ENCODE measurements around the gene PRXL2B.

PRXL2B gene

GRCh38 chr1:2627746-2628145 is 41.2 kb downstream of the PRXL2B start:
- H3K4me3 ChIP-seq (ENCODE audit: low read depth, low read length) = no peak overlapping the region
- no peak for TF ChIP-seq CTCF (IDR thresholded peaks at IDR 0.05; ENCODE audit: borderline replicate concordance, insufficient read depth, low read depth, low read length)

GRCh38 chr1:2628191-2628932 is 41.8 kb downstream of the PRXL2B start:
- no peak overlapping the region for H3K4me3 ChIP-seq (ENCODE audit: low read depth, low read length)
- no peak for TF ChIP-seq CTCF (IDR thresholded peaks at IDR 0.05; ENCODE audit: borderline replicate concordance, insufficient read depth, low read depth, low read length)

GRCh38 chr1:2628933-2629626 is 42.5 kb downstream of the PRXL2B start:
- H3K4me3 ChIP-seq (ENCODE audit: low read depth, low read length) = no peak overlapping the region
- TF ChIP-seq CTCF (IDR thresholded peaks at IDR 0.05; ENCODE audit: borderline replicate concordance, insufficient read depth, low read depth, low read length) = no peak

- H3K4me3 ChIP-seq (ENCODE audit: low read depth, low read length) = no peak overlapping the region
- TF ChIP-seq CTCF (IDR thresholded peaks at IDR 0.05; ENCODE audit: borderline replicate concordance, insufficient read depth, low read depth, low read length) = no peak
Measured at GRCh38 chr1:2629627-2630497, 43.3 kb downstream of the PRXL2B start.

- no peak overlapping the region for H3K4me3 ChIP-seq (ENCODE audit: low read depth, low read length)
- TF ChIP-seq CTCF (IDR thresholded peaks at IDR 0.05; ENCODE audit: borderline replicate concordance, insufficient read depth, low read depth, low read length) = no peak
Measured at GRCh38 chr1:2630498-2631135, 44.0 kb downstream of the PRXL2B start.

GRCh38 chr1:2631136-2632050 is 44.8 kb downstream of the PRXL2B start:
- no peak for TF ChIP-seq CTCF (IDR thresholded peaks at IDR 0.05; ENCODE audit: borderline replicate concordance, insufficient read depth, low read depth, low read length)
- H3K4me3 ChIP-seq (ENCODE audit: low read depth, low read length) = no peak overlapping the region

Data from GM12875 (cell line).